GM23338 (cell line): Measurements from ENCODE around the gene LRRC2. TPM values are rescaled to one million over a fixed set of nuclear protein-coding genes. Genes with fewer than 3 reads are reported as not detected.

Experiments
- ATAC-seq: fragments of 200-7000 bp; cut with Tn5 transposase; 3 replicates; pipeline ENCODE4 v1.9.1; 2020
- DNase-seq: peaks from one replicate; pipeline ENCODE4 v3.0.0-alpha.2; 2015; ENCODE audit warnings: low spot score
- H2AFZ ChIP-seq: fragments of 200-600 bp; sonication (generic); 2 replicates; pipeline ENCODE4 v1.8.0; 2016; ENCODE audit warnings: antibody characterized with exemption, mild to moderate bottlenecking, moderate library complexity
- H3F3A ChIP-seq: fragments of 200-600 bp; sonication (generic); replicated peaks from 2 replicates; pipeline ENCODE4 v1.8.0; 2017; ENCODE audit warnings: antibody characterized with exemption, mixed run types, low read depth
- H3K27ac ChIP-seq: fragments of 200-600 bp; sonication (generic); 2 replicates; pipeline ENCODE4 v1.6.1; 2016; ENCODE audit warnings: low read depth
- H3K27me3 ChIP-seq: fragments of 200-600 bp; sonication (generic); 2 replicates; pipeline ENCODE4 v1.8.0; 2016; ENCODE audit warnings: mild to moderate bottlenecking, mixed run types, moderate library complexity; ENCODE audit not compliant: insufficient read depth
- H3K36me3 ChIP-seq: fragments of 200-600 bp; sonication (generic); 2 replicates; pipeline ENCODE4 v1.8.0; 2016; ENCODE audit warnings: mild to moderate bottlenecking; ENCODE audit not compliant: insufficient read depth
- H3K4me1 ChIP-seq: fragments of 200-600 bp; sonication (generic); 2 replicates; pipeline ENCODE4 v1.8.0; 2016; ENCODE audit warnings: mild to moderate bottlenecking, moderate library complexity; ENCODE audit not compliant: insufficient read depth
- H3K4me2 ChIP-seq: fragments of 200-600 bp; sonication (generic); 2 replicates; pipeline ENCODE4 v1.7.1; 2017; ENCODE audit warnings: mixed run types
- H3K4me3 ChIP-seq: fragments of 200-600 bp; sonication (generic); 2 replicates; pipeline ENCODE4 v1.6.1; 2016; ENCODE audit warnings: mixed run types
- H3K79me2 ChIP-seq: fragments of 200-600 bp; sonication (generic); replicated peaks from 2 replicates; pipeline ENCODE4 v1.8.0; 2017; ENCODE audit warnings: mild to moderate bottlenecking; ENCODE audit not compliant: insufficient read depth
- H3K9me2 ChIP-seq: fragments of 200-600 bp; sonication (generic); 2 replicates; pipeline ENCODE4 v1.8.0; 2017; ENCODE audit not compliant: insufficient read depth
- H4K20me1 ChIP-seq: fragments of 200-600 bp; sonication (generic); replicated peaks from 2 replicates; pipeline ENCODE4 v1.8.0; 2017; ENCODE audit warnings: mild to moderate bottlenecking; ENCODE audit not compliant: insufficient read depth
- H3K27ac Mint-ChIP-seq: 2 replicates; pipeline ENCODE4 v1.8.0; 2020; ENCODE audit warnings: inconsistent platforms, mild to moderate bottlenecking, moderate library complexity, mixed read lengths
- H3K27me3 Mint-ChIP-seq: 3 replicates; pipeline ENCODE4 v1.8.0; 2022; ENCODE audit warnings: low read depth, mild to moderate bottlenecking, moderate library complexity, mixed read lengths, inconsistent platforms; ENCODE audit not compliant: insufficient read depth, poor library complexity
- H3K36me3 Mint-ChIP-seq: 3 replicates; pipeline ENCODE4 v1.8.0; 2021; ENCODE audit warnings: low read depth, mild to moderate bottlenecking, inconsistent platforms, moderate library complexity, mixed read lengths
- H3K4me1 Mint-ChIP-seq: 3 replicates; pipeline ENCODE4 v1.8.0; 2020; ENCODE audit warnings: mild to moderate bottlenecking, inconsistent platforms, mixed read lengths
- H3K4me3 Mint-ChIP-seq: 3 replicates; pipeline ENCODE4 v1.8.0; 2021; ENCODE audit warnings: moderate library complexity, mild to moderate bottlenecking, inconsistent platforms, mixed read lengths
- H3K9me3 Mint-ChIP-seq: 3 replicates; pipeline ENCODE4 v1.8.0; 2020; ENCODE audit warnings: moderate library complexity, mild to moderate bottlenecking, inconsistent platforms, mixed read lengths
- CREB1 ChIP-seq: fragments of 250-450 bp; sonication (Bioruptor Pico); IDR thresholded peaks from 2 replicates; pipeline ENCODE4 v1.5.0; 2020; ENCODE audit warnings: low read depth, mild to moderate bottlenecking, moderate library complexity
- EZH2 ChIP-seq: fragments of 200-600 bp; sonication (generic); IDR thresholded peaks from one replicate; pipeline ENCODE4 v1.8.0; 2017; ENCODE audit warnings: antibody characterized with exemption, mild to moderate bottlenecking, low read depth; ENCODE audit not compliant: unreplicated experiment
- EZH2phosphoT487 ChIP-seq: fragments of 200-600 bp; sonication (generic); IDR thresholded peaks from one replicate; pipeline ENCODE4 v1.8.1; 2018; ENCODE audit warnings: antibody characterized with exemption; ENCODE audit not compliant: unreplicated experiment
- JUNB ChIP-seq: IDR thresholded peaks from one replicate; pipeline ENCODE4 v1.6.1; 2016; ENCODE audit warnings: antibody characterized with exemption; ENCODE audit not compliant: unreplicated experiment
- NANOG ChIP-seq: IDR thresholded peaks from 2 replicates; pipeline ENCODE4 v1.6.1; 2016; ENCODE audit warnings: antibody characterized with exemption, borderline replicate concordance
- POLR2AphosphoS5 ChIP-seq: IDR thresholded peaks from 2 replicates; pipeline ENCODE4 v1.6.1; 2016; ENCODE audit warnings: antibody characterized with exemption, low read depth
- STAT1 ChIP-seq: IDR thresholded peaks from one replicate; pipeline ENCODE4 v1.6.1; 2016; ENCODE audit warnings: antibody characterized with exemption; ENCODE audit not compliant: unreplicated experiment
- ZNF114 ChIP-seq: fragments of 250-450 bp; sonication (Bioruptor Pico); IDR thresholded peaks from 2 replicates; pipeline ENCODE4 v1.5.0; 2020; ENCODE audit warnings: mild to moderate bottlenecking, moderate library complexity
- ZNF331 ChIP-seq: fragments of 250-450 bp; sonication (Bioruptor Pico); IDR thresholded peaks from 2 replicates; pipeline ENCODE4 v1.5.0; 2020; ENCODE audit warnings: low read depth, mild to moderate bottlenecking, moderate library complexity
- polyA plus RNA-seq: library from polyadenylated mRNA; unstranded; fragments of >200 nt; fragmentation: Nextera tagmentation; extraction: Ambion mirVana; gene quantifications from 2 replicates; pipeline ENCODE4 v1.2.1, GENCODE V29; 2016
- total RNA-seq: library from RNA; depleted of rRNA; stranded (reverse); fragments of >200 nt; shearing (Covaris generic); gene quantifications from 2 replicates; pipeline ENCODE4 v1.2.3, GENCODE V29; 2014
- TF ChIP-seq, protein P1 (sequence below): IDR thresholded peaks from 2 replicates; pipeline ENCODE4 v1.6.1; 2016; ENCODE audit warnings: antibody characterized with exemption
- TF ChIP-seq, protein P2 (sequence below): IDR thresholded peaks from one replicate; pipeline ENCODE4 v1.6.1; 2018; ENCODE audit warnings: antibody characterized with exemption; ENCODE audit not compliant: unreplicated experiment
- TF ChIP-seq, protein P3 (sequence below), 2 experiments: fragments of 200-600 bp in 1 of 2; sonication (generic) in 1 of 2; conservative IDR thresholded peaks; 2 replicates each; pipeline versions ENCODE4 v1.5.1 to v1.6.1; 2016 to 2017; ENCODE audit warnings: antibody characterized with exemption in 2 of 2, low read depth in 2 of 2, mild to moderate bottlenecking in 2 of 2, moderate library complexity in 1 of 2

Gene LRRC2
- total and polyA plus RNA-seq, 2 experiments from 2014 or later = 6.5 to 7.1 TPM

DNA sequence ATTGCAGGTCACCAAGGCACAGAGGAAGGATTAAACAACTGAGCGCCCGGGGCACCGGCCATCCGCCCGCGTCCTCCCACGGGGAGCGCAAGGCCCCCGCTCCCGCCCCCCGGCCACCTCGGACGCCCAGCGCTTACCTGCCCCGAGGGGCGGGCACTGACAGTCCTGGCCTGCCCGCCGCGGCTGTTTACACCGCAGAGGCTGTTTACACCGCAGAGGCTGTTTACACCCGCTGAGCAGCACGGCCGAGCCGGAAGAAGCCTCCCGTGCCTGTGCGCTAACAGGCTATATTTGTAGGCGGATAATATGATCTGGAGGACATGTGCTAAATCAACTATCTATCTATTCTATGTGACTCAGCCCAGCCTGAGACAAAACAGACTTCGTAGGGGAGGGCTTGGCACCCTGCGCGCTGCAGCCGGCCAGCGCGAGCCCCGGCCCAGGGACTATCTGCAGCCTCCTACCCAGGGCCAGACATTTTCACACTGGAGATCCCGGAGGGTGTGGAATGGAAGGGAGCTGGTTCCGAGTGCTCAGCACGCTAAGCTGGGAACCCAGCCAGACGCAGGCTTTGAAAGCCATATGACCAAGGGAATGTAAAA, at the start of gene LRRC2 (continued):
- TF ChIP-seq JUNB = no peak

DNA sequence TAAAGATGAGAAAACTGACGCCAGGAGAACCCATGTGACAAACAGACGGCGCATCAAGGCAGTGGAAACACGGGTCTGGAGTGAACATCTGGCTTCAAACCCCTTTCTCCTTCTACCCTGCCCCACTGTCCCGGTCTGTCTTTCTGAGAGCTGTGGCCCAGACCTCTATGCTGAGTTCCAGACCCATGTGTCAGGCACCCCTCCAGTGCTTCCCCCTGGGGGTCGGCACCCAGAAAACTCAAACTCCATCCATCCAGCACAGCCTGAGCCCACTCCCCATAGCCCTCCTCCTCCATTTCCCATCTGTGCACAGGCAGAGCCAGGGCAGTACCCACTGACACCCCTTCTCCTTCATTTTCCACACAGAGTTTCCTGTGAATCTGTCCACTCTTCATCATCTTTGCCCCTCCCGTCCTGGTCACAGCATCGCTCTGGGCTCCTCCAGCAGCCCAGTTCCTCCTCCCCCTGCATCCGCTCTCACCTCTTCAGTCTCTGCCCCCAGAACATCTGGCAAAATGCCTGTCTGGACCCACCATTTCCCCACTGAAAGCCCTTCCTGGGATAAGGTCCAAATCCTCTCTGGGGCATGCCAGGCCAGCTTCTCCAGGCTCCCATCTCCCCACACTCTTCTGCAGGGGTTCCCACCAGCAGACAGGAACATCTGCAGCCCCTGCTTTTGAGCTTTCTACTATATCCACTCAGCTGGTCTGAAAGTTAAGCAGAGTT, 49.1 kb upstream of the LRRC2 start:
- Histone ChIP-seq H3K4me2 (no peak overlapping the region), H3K9me2 (peaks cover 2% of the 10 kb centered on the region; the same call in 1 of the 2 replicates), H3K27me3 (no peaks in the 10 kb centered on the region), H3K27ac (no peak overlapping the region), H3K79me2 (no peaks in the 10 kb centered on the region), H3K36me3 (no peaks in the 10 kb centered on the region), H4K20me1 (no peaks in the 10 kb centered on the region), H3F3A (no peaks in the 10 kb centered on the region), H3K4me3 (no peak overlapping the region), H3K4me1 (peaks cover 17% of the 10 kb centered on the region), H2AFZ (no peak overlapping the region)
- no peaks in the 10 kb centered on the region for H3K9me3 Mint-ChIP-seq
- peaks cover 22% of the 10 kb centered on the region for H3K4me1 Mint-ChIP-seq
- H3K27ac Mint-ChIP-seq = no peak overlapping the region
- no peaks in the 10 kb centered on the region for H3K36me3 Mint-ChIP-seq
- H3K4me3 Mint-ChIP-seq = no peak overlapping the region
- peaks cover 12% of the 10 kb centered on the region for H3K27me3 Mint-ChIP-seq
- no peak for ATAC-seq
- DNase-seq = no peak
- TF ChIP-seq ZNF114 (CRISPR knock-in tag) (no peak), ZNF331 (CRISPR knock-in tag) (no peak), CREB1 (CRISPR knock-in tag) (no peak), STAT1 (no peak), EZH2 (no peak), NANOG (no peak), POLR2AphosphoS5 (no peak), EZH2phosphoT487 (no peak), JUNB (no peak)
- TF ChIP-seq, protein P1, sequence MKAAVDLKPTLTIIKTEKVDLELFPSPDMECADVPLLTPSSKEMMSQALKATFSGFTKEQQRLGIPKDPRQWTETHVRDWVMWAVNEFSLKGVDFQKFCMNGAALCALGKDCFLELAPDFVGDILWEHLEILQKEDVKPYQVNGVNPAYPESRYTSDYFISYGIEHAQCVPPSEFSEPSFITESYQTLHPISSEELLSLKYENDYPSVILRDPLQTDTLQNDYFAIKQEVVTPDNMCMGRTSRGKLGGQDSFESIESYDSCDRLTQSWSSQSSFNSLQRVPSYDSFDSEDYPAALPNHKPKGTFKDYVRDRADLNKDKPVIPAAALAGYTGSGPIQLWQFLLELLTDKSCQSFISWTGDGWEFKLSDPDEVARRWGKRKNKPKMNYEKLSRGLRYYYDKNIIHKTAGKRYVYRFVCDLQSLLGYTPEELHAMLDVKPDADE = no peak
- TF ChIP-seq, protein P2, sequence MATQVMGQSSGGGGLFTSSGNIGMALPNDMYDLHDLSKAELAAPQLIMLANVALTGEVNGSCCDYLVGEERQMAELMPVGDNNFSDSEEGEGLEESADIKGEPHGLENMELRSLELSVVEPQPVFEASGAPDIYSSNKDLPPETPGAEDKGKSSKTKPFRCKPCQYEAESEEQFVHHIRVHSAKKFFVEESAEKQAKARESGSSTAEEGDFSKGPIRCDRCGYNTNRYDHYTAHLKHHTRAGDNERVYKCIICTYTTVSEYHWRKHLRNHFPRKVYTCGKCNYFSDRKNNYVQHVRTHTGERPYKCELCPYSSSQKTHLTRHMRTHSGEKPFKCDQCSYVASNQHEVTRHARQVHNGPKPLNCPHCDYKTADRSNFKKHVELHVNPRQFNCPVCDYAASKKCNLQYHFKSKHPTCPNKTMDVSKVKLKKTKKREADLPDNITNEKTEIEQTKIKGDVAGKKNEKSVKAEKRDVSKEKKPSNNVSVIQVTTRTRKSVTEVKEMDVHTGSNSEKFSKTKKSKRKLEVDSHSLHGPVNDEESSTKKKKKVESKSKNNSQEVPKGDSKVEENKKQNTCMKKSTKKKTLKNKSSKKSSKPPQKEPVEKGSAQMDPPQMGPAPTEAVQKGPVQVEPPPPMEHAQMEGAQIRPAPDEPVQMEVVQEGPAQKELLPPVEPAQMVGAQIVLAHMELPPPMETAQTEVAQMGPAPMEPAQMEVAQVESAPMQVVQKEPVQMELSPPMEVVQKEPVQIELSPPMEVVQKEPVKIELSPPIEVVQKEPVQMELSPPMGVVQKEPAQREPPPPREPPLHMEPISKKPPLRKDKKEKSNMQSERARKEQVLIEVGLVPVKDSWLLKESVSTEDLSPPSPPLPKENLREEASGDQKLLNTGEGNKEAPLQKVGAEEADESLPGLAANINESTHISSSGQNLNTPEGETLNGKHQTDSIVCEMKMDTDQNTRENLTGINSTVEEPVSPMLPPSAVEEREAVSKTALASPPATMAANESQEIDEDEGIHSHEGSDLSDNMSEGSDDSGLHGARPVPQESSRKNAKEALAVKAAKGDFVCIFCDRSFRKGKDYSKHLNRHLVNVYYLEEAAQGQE = no peak
- TF ChIP-seq, protein P3, sequence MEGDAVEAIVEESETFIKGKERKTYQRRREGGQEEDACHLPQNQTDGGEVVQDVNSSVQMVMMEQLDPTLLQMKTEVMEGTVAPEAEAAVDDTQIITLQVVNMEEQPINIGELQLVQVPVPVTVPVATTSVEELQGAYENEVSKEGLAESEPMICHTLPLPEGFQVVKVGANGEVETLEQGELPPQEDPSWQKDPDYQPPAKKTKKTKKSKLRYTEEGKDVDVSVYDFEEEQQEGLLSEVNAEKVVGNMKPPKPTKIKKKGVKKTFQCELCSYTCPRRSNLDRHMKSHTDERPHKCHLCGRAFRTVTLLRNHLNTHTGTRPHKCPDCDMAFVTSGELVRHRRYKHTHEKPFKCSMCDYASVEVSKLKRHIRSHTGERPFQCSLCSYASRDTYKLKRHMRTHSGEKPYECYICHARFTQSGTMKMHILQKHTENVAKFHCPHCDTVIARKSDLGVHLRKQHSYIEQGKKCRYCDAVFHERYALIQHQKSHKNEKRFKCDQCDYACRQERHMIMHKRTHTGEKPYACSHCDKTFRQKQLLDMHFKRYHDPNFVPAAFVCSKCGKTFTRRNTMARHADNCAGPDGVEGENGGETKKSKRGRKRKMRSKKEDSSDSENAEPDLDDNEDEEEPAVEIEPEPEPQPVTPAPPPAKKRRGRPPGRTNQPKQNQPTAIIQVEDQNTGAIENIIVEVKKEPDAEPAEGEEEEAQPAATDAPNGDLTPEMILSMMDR (conservative IDR thresholded peaks at IDR 0.05; ENCODE audit: low read depth in 2 of 2) = no peak
